ENCODE data around the gene PSMD8.

- no peak for TF ChIP-seq POLR2AphosphoS5 (IDR thresholded peaks at IDR 0.05; ENCODE audit: low read depth, low read length)
- no peak for TF ChIP-seq POLR2A (IDR thresholded peaks at IDR 0.05; ENCODE audit: low read depth, low read length)
Measured at GRCh38 chr19:38337360-38337653, 37.1 kb upstream of the PSMD8 start.

Measured in GM12892 (cell line).